GM12864 (cell line): Measurements from ENCODE around the gene CXADR.

Experiments
- DNase-seq: peaks from one replicate; pipeline ENCODE4 v3.0.0-alpha.2; 2011; ENCODE audit warnings: low read depth
- H3K4me3 ChIP-seq: 2 replicates; pipeline ENCODE4 v1.5.1; 2011; ENCODE audit warnings: mild to moderate bottlenecking, low read depth, low read length, control low read depth
- TF ChIP-seq, protein P1 (sequence below): IDR thresholded peaks from 2 replicates; pipeline ENCODE4 v1.5.1; 2011; ENCODE audit warnings: low read depth, mild to moderate bottlenecking, moderate library complexity, low read length, control low read depth, inconsistent platforms; ENCODE audit errors: missing control alignments

The CXADR gene

DNA sequence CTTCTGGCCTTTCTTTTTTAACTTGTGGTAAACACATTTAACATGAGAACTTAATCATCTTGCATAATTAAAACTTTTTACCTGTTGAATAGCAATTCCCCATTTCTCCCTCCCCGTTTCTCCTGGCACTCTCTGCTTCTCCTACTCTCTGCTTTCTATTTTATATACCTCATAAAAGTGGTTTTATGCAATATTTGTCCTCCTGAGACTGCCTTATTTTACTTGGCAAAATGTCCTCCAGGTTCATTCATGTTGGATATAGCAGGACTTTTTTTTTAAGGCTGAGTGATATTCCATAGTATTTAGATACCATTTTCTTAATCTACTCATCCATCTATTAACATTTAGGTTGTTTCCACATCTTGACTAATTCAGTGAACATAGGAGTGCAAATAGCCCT lies 64.9 kb downstream of the CXADR start:
- no peak for DNase-seq
- TF ChIP-seq, protein P1, sequence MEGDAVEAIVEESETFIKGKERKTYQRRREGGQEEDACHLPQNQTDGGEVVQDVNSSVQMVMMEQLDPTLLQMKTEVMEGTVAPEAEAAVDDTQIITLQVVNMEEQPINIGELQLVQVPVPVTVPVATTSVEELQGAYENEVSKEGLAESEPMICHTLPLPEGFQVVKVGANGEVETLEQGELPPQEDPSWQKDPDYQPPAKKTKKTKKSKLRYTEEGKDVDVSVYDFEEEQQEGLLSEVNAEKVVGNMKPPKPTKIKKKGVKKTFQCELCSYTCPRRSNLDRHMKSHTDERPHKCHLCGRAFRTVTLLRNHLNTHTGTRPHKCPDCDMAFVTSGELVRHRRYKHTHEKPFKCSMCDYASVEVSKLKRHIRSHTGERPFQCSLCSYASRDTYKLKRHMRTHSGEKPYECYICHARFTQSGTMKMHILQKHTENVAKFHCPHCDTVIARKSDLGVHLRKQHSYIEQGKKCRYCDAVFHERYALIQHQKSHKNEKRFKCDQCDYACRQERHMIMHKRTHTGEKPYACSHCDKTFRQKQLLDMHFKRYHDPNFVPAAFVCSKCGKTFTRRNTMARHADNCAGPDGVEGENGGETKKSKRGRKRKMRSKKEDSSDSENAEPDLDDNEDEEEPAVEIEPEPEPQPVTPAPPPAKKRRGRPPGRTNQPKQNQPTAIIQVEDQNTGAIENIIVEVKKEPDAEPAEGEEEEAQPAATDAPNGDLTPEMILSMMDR = no peak
- no peak overlapping the region for H3K4me3 ChIP-seq

DNA sequence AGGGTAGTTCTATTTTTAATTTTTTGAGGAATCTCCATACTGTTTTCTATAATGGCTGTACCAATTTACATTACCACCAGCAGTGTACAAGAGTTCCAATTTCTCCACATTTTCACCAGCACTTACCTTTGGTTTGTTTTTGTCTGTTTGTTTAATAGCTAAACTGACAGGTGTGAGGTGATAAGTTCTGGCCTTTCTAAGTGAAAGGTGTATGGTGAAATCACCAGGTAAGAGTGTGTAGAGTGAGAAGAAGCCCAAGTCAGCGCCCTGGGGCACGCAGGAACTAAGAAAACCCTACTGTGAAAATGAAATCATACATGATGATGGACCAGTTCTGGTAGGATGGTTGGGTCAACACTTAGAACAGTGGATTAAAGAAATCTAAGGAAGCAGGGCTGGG lies 65.3 kb downstream of the CXADR start:
- DNase-seq = no peak
- TF ChIP-seq, protein P1 = no peak
- no peak overlapping the region for H3K4me3 ChIP-seq

DNA sequence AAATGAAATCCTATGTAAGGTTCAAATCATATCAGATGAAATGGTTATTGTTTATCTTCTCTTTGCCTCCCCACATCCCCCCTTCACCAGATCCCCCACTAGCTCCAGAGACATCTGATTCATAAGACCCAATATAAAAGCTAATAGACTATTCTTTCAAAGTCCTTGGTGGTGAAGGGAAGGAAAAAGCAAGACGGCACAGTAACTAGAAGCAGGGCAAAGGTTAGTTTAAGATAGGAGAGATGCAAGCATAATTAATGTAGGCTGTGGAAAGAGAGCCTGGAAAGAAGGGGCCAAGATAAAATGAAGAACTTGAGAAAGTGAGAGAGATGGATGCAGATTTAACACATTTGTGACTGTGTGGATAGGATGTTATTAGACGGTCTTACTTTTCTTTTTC lies 66.0 kb downstream of the CXADR start:
- H3K4me3 ChIP-seq = no peak overlapping the region
- TF ChIP-seq, protein P1 = no peak
- DNase-seq = no peak

DNA sequence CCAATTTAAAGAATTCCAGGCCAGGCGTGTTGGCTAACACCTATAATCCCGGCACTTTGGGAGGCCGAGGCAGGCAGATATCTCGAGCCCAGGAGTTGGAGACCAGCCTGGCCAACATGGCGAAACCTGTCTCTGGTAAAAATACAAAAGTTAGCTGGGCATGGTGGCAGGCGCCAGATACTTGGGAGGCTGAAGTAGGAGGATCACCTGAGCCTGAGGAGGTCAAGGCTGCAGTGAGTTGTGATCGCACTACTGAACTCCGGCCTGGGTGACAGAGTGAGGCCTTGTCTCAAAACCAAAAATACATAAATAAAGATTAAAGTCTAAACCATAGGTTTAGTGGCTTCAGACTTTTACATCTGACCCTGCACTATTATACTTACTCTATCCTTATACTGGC lies 67.5 kb downstream of the CXADR start:
- TF ChIP-seq, protein P1 = no peak
- no peak overlapping the region for H3K4me3 ChIP-seq
- DNase-seq = no peak

DNA sequence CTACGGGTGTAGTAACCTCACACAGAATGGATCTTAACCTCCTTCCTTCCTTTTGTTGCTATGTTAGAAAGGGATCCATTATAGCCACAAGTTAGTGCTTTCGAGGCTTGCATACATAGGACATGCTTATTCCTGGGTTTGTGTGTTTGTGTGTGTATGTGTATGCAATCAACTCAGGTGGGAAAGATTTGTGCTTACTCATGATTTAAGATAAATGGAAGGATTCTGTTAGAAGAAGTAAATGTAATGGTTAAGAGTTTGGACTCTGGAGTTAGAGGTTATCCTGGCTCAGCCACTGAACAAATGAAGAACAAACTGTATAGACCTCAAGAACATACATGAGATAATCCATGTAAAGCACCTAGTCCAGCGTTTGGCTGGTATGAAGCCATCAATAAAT lies 71.1 kb downstream of the CXADR start:
- no peak overlapping the region for H3K4me3 ChIP-seq
- no peak for DNase-seq
- TF ChIP-seq, protein P1 = no peak

DNA sequence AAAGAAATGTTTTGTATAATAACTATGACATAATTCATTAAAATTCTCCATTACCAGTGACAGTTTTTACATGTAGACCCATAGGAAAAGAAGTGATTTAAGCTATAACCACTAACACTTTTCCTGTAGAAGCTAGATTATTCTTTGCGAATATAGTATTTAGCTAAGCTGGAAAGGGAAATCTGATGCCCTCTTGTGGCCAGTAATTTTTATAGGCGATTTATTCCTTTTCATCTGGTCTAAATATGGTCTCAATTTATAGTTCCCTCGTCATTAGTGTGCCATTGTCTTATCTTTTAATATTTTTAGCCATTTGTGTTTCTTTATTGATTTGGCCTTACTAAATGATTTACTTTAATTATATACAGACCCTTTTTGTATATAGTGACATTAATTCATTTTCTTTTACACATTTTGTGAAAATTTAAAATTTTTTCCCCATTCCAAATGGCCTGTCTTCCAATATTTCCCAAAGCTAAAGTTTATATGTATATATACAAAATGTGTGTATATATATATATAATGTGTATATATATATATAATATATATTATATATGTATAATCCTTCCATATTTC lies 73.1 kb downstream of the CXADR start:
- TF ChIP-seq, protein P1 = peak; percentile 32
- DNase-seq = no peak
- no peak overlapping the region for H3K4me3 ChIP-seq

DNA sequence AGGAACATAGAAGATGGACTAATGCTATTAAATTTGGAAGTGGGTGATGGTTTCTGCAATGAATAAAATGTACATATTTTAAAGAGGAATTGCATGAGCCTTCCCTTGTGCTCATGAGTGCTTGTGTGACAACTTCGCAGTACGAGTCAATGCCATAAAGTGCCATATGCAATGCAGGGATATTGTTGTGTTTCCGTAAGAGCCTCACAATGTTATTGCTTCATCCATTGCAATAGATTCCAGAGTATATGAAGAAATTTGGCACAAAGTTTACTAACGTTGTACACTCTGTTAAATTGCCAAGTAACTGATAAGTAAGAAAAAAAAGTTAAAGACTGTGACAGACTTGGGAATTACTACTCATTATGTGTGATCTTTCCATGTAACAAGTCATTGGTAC lies 77.6 kb downstream of the CXADR start:
- DNase-seq = no peak
- TF ChIP-seq, protein P1 = no peak
- no peak overlapping the region for H3K4me3 ChIP-seq
